ENCODE results near the gene USP2.

The USP2 gene

GRCh38 chr11:119418759-119419158 lies 37.3 kb upstream of the USP2 start:
- H3K9ac ChIP-seq (ENCODE audit: low read length), result no peak overlapping the region
- H3K18ac ChIP-seq (ENCODE audit: low read length), result no peak overlapping the region
- no peak overlapping the region for H2AFZ ChIP-seq (ENCODE audit: insufficient read depth, low read length, poor library complexity)
- no peak overlapping the region for H3K4ac ChIP-seq (ENCODE audit: low read depth, low read length)
- no peaks in the 10 kb centered on the region for H3K9me3 ChIP-seq (ENCODE audit: insufficient read depth, low read depth, low read length)
- H3K27me3 ChIP-seq (ENCODE audit: insufficient read depth, low read length), result no peaks in the 10 kb centered on the region
- H3K4me1 ChIP-seq (ENCODE audit: control insufficient read depth in 1 of 2, insufficient read depth in 2 of 2, low read length in 2 of 2), result peaks cover 23 to 39% of the 10 kb centered on the region in 2 experiments
- H3K27ac ChIP-seq (ENCODE audit: low read depth, low read length), result no peak overlapping the region
- H3K36me3 ChIP-seq (ENCODE audit: control insufficient read depth in 1 of 2, insufficient read depth in 2 of 2, low read length in 2 of 2), result peaks cover 18 to 19% of the 10 kb centered on the region in 2 experiments
- DNase-seq, result no peak
- H3K4me3 ChIP-seq (ENCODE audit: low read depth, low read length), result no peak overlapping the region
- H2BK5ac ChIP-seq (ENCODE audit: low read depth, low read length, poor library complexity), result no peak overlapping the region
- H2AK5ac ChIP-seq (ENCODE audit: low read length), result no peak overlapping the region
- no peak overlapping the region for H3K4me2 ChIP-seq (ENCODE audit: low read length)
- WGBS (ENCODE audit: extremely low coverage, insufficient coverage, insufficient read length), result no CpG with 5 or more reads among the region's 4 CpGs
- H3K14ac ChIP-seq (ENCODE audit: low read length), result no peak overlapping the region
- peaks cover 11% of the 10 kb centered on the region for H3K79me1 ChIP-seq (ENCODE audit: low read length)
- H3K79me2 ChIP-seq (ENCODE audit: control insufficient read depth, insufficient read depth, low read length, poor library complexity), result no peaks in the 10 kb centered on the region
- H4K12ac ChIP-seq (ENCODE audit: low read depth, low read length), result no peak overlapping the region
- H2BK12ac ChIP-seq (ENCODE audit: low read length), result no peak overlapping the region
- no peak overlapping the region for H4K91ac ChIP-seq (ENCODE audit: low read depth, low read length)
- no peak overlapping the region for H3K23ac ChIP-seq (ENCODE audit: low read length)
- no peak overlapping the region for H4K8ac ChIP-seq (ENCODE audit: low read depth, low read length)
- no peak overlapping the region for H2BK120ac ChIP-seq (ENCODE audit: insufficient read depth, low read length, poor library complexity)

- H3K79me1 ChIP-seq (ENCODE audit: low read length), result peaks cover 9% of the 10 kb centered on the region
- H2AK5ac ChIP-seq (ENCODE audit: low read length), result peak overlapping the region; percentile 21
- H4K8ac ChIP-seq (ENCODE audit: low read depth, low read length), result no peak overlapping the region
- H3K27ac ChIP-seq (ENCODE audit: low read depth, low read length), result peak overlapping the region; percentile 2
- H3K9me3 ChIP-seq (ENCODE audit: insufficient read depth, low read depth, low read length), result no peaks in the 10 kb centered on the region
- no CpG with 5 or more reads among the region's 19 CpGs for WGBS (ENCODE audit: extremely low coverage, insufficient coverage, insufficient read length)
- no peak overlapping the region for H4K12ac ChIP-seq (ENCODE audit: low read depth, low read length)
- no peak overlapping the region for H3K4me2 ChIP-seq (ENCODE audit: low read length)
- peaks cover 17 to 31% of the 10 kb centered on the region in 2 experiments for H3K4me1 ChIP-seq (ENCODE audit: control insufficient read depth in 1 of 2, insufficient read depth in 2 of 2, low read length in 2 of 2)
- no peak overlapping the region for H3K9ac ChIP-seq (ENCODE audit: low read length)
- H3K14ac ChIP-seq (ENCODE audit: low read length), result no peak overlapping the region
- no peak overlapping the region for H3K4ac ChIP-seq (ENCODE audit: low read depth, low read length)
- no peak overlapping the region for H2BK5ac ChIP-seq (ENCODE audit: low read depth, low read length, poor library complexity)
- DNase-seq, result peak; percentile 86 to 91
- H3K23ac ChIP-seq (ENCODE audit: low read length), result no peak overlapping the region
- H4K91ac ChIP-seq (ENCODE audit: low read depth, low read length), result no peak overlapping the region
- no peak overlapping the region for H3K18ac ChIP-seq (ENCODE audit: low read length)
- H3K27me3 ChIP-seq (ENCODE audit: insufficient read depth, low read length), result no peaks in the 10 kb centered on the region
- no peak overlapping the region for H2BK12ac ChIP-seq (ENCODE audit: low read length)
- H3K36me3 ChIP-seq (ENCODE audit: control insufficient read depth in 1 of 2, insufficient read depth in 2 of 2, low read length in 2 of 2), result peaks cover 18 to 19% of the 10 kb centered on the region in 2 experiments
- no peak overlapping the region for H2AFZ ChIP-seq (ENCODE audit: insufficient read depth, low read length, poor library complexity)
- no peak overlapping the region for H3K4me3 ChIP-seq (ENCODE audit: low read depth, low read length)
- no peak overlapping the region for H2BK120ac ChIP-seq (ENCODE audit: insufficient read depth, low read length, poor library complexity)
- H3K79me2 ChIP-seq (ENCODE audit: control insufficient read depth, insufficient read depth, low read length, poor library complexity), result no peaks in the 10 kb centered on the region
Measured at GRCh38 chr11:119417726-119418540, 36.4 kb upstream of the USP2 start.

GRCh38 chr11:119416606-119417580 lies 35.4 kb upstream of the USP2 start:
- H3K4me1 ChIP-seq (ENCODE audit: control insufficient read depth in 1 of 2, insufficient read depth in 2 of 2, low read length in 2 of 2), result peaks cover 12 to 25% of the 10 kb centered on the region in 2 experiments
- H3K14ac ChIP-seq (ENCODE audit: low read length), result no peak overlapping the region
- no peak overlapping the region for H2BK120ac ChIP-seq (ENCODE audit: insufficient read depth, low read length, poor library complexity)
- H2AFZ ChIP-seq (ENCODE audit: insufficient read depth, low read length, poor library complexity), result no peak overlapping the region
- H3K4ac ChIP-seq (ENCODE audit: low read depth, low read length), result no peak overlapping the region
- H3K4me3 ChIP-seq (ENCODE audit: low read depth, low read length), result no peak overlapping the region
- no peak overlapping the region for H4K12ac ChIP-seq (ENCODE audit: low read depth, low read length)
- H3K18ac ChIP-seq (ENCODE audit: low read length), result no peak overlapping the region
- no CpG with 5 or more reads among the region's 16 CpGs for WGBS (ENCODE audit: extremely low coverage, insufficient coverage, insufficient read length)
- no peak overlapping the region for H3K4me2 ChIP-seq (ENCODE audit: low read length)
- no peak overlapping the region for H3K27ac ChIP-seq (ENCODE audit: low read depth, low read length)
- no peaks in the 10 kb centered on the region for H3K9me3 ChIP-seq (ENCODE audit: insufficient read depth, low read depth, low read length)
- H3K79me1 ChIP-seq (ENCODE audit: low read length), result peaks cover 2% of the 10 kb centered on the region
- H3K9ac ChIP-seq (ENCODE audit: low read length), result no peak overlapping the region
- H3K79me2 ChIP-seq (ENCODE audit: control insufficient read depth, insufficient read depth, low read length, poor library complexity), result no peaks in the 10 kb centered on the region
- H2AK5ac ChIP-seq (ENCODE audit: low read length), result no peak overlapping the region
- no peak overlapping the region for H3K23ac ChIP-seq (ENCODE audit: low read length)
- no peak overlapping the region for H2BK12ac ChIP-seq (ENCODE audit: low read length)
- H3K27me3 ChIP-seq (ENCODE audit: insufficient read depth, low read length), result no peaks in the 10 kb centered on the region
- H3K36me3 ChIP-seq (ENCODE audit: control insufficient read depth in 1 of 2, insufficient read depth in 2 of 2, low read length in 2 of 2), result peaks cover 18 to 19% of the 10 kb centered on the region in 2 experiments
- no peak overlapping the region for H4K91ac ChIP-seq (ENCODE audit: low read depth, low read length)
- no peak overlapping the region for H2BK5ac ChIP-seq (ENCODE audit: low read depth, low read length, poor library complexity)
- DNase-seq, result peak in 1 of 2 donors; percentile 16
- H4K8ac ChIP-seq (ENCODE audit: low read depth, low read length), result no peak overlapping the region

- Histone ChIP-seq H3K27me3 (ENCODE audit: insufficient read depth, low read length) (no peaks in the 10 kb centered on the region), H3K79me2 (ENCODE audit: control insufficient read depth, insufficient read depth, low read length, poor library complexity) (no peaks in the 10 kb centered on the region), H3K9ac (ENCODE audit: low read length) (no peak overlapping the region), H3K79me1 (ENCODE audit: low read length) (no peaks in the 10 kb centered on the region), H3K9me3 (ENCODE audit: insufficient read depth, low read depth, low read length) (no peaks in the 10 kb centered on the region), H3K4me2 (ENCODE audit: low read length) (no peak overlapping the region), H2BK5ac (ENCODE audit: low read depth, low read length, poor library complexity) (no peak overlapping the region), H4K12ac (ENCODE audit: low read depth, low read length) (no peak overlapping the region), H3K4me3 (ENCODE audit: low read depth, low read length) (no peak overlapping the region), H4K91ac (ENCODE audit: low read depth, low read length) (no peak overlapping the region), H2AK5ac (ENCODE audit: low read length) (no peak overlapping the region), H2BK120ac (ENCODE audit: insufficient read depth, low read length, poor library complexity) (no peak overlapping the region), H4K8ac (ENCODE audit: low read depth, low read length) (no peak overlapping the region), H2BK12ac (ENCODE audit: low read length) (no peak overlapping the region), H3K4me1 (ENCODE audit: control insufficient read depth in 1 of 2, insufficient read depth in 2 of 2, low read length in 2 of 2) (peaks cover 12 to 20% of the 10 kb centered on the region in 2 experiments), H3K36me3 (ENCODE audit: control insufficient read depth in 1 of 2, insufficient read depth in 2 of 2, low read length in 2 of 2) (peaks cover 18 to 19% of the 10 kb centered on the region in 2 experiments), H3K18ac (ENCODE audit: low read length) (no peak overlapping the region), H3K14ac (ENCODE audit: low read length) (no peak overlapping the region), H3K27ac (ENCODE audit: low read depth, low read length) (no peak overlapping the region), H2AFZ (ENCODE audit: insufficient read depth, low read length, poor library complexity) (no peak overlapping the region), H3K23ac (ENCODE audit: low read length) (no peak overlapping the region), H3K4ac (ENCODE audit: low read depth, low read length) (no peak overlapping the region)
- WGBS (ENCODE audit: extremely low coverage, insufficient coverage, insufficient read length), result no CpG with 5 or more reads among the region's 10 CpGs
- DNase-seq, result no peak
Measured at GRCh38 chr11:119415966-119416365, 34.5 kb upstream of the USP2 start.
